OCI-LY7 (cell line): Measurements from ENCODE around the gene KIF16B. TPM values are rescaled to one million over a fixed set of nuclear protein-coding genes. Genes with fewer than 3 reads are reported as not detected.

Experiments
- BruUV-seq: library from RNA; stranded (reverse); fragments of 400-500 nt; replicated peaks from 2 replicates; lab custom pipeline; 2021; lab: Mats Ljungman, UMichigan
- CTCF ChIA-PET: fragments of 300-600 bp; sonication (Branson Sonifier 250); formaldehyde crosslinking; loops from one replicate; lab custom pipeline; 2022; ENCODE audit warnings: antibody characterized with exemption; ENCODE audit not compliant: unreplicated experiment; lab: Charles Lee
- POLR2A ChIA-PET: fragments of 300-600 bp; sonication (Branson Sonifier 250); formaldehyde crosslinking; loops from one replicate; lab custom pipeline; 2022; ENCODE audit warnings: antibody characterized with exemption; lab: Charles Lee
- DNase-seq: peaks from one replicate; pipeline ENCODE4 v3.0.0-alpha.2; 2015; ENCODE audit warnings: low spot score
- H2AFZ ChIP-seq: fragments of 200-600 bp; sonication (generic), shearing (Covaris generic); 2 replicates; pipeline ENCODE4 v1.6.1; 2014; ENCODE audit warnings: mild to moderate bottlenecking, antibody characterized with exemption, low read length, moderate library complexity
- H3K27ac ChIP-seq: fragments of 200-600 bp; sonication (generic); 2 replicates; pipeline ENCODE4 v1.5.1; 2014; ENCODE audit warnings: mixed run types, low read depth, mild to moderate bottlenecking, moderate library complexity, low read length, inconsistent platforms; ENCODE audit not compliant: poor library complexity, severe bottlenecking
- H3K36me3 ChIP-seq: fragments of 200-600 bp; sonication (generic); 2 replicates; pipeline ENCODE4 v1.6.1; 2014; ENCODE audit warnings: mild to moderate bottlenecking, antibody characterized with exemption, low read length, moderate library complexity, mixed read lengths; ENCODE audit not compliant: insufficient read depth
- H3K4me1 ChIP-seq: fragments of 200-600 bp; sonication (generic); 2 replicates; pipeline ENCODE4 v1.5.1; 2014; ENCODE audit warnings: mild to moderate bottlenecking, low read length; ENCODE audit not compliant: insufficient read depth, poor library complexity, severe bottlenecking
- H3K4me2 ChIP-seq: fragments of 200-600 bp; sonication (generic); 2 replicates; pipeline ENCODE4 v1.6.1; 2014; ENCODE audit warnings: mild to moderate bottlenecking, low read length
- H3K4me3 ChIP-seq: fragments of 200-600 bp; sonication (generic); 2 replicates; pipeline ENCODE4 v1.5.1; 2014; ENCODE audit warnings: mild to moderate bottlenecking, low read depth, low read length; ENCODE audit not compliant: poor library complexity, severe bottlenecking
- H3K79me2 ChIP-seq: fragments of 200-600 bp; sonication (generic); 2 replicates; pipeline ENCODE4 v1.6.1; 2016; ENCODE audit warnings: low read depth, mild to moderate bottlenecking, low read length, moderate library complexity, mixed read lengths; ENCODE audit not compliant: insufficient read depth
- H3K9me2 ChIP-seq: fragments of 200-600 bp; sonication (generic); 2 replicates; pipeline ENCODE4 v1.6.1; 2016; ENCODE audit warnings: mild to moderate bottlenecking, low read length, mixed read lengths; ENCODE audit not compliant: insufficient read depth
- H3K9me3 ChIP-seq: fragments of 200-600 bp; sonication (generic); 2 replicates; pipeline ENCODE4 v1.6.1; 2014; ENCODE audit warnings: mild to moderate bottlenecking, mixed run types, low read length, mixed read lengths
- H4K20me1 ChIP-seq: fragments of 200-600 bp; sonication (generic); 2 replicates; pipeline ENCODE4 v1.6.1; 2014; ENCODE audit warnings: mild to moderate bottlenecking, antibody characterized with exemption, low read length, moderate library complexity, mixed read lengths; ENCODE audit not compliant: insufficient read depth
- EZH2phosphoT487 ChIP-seq: fragments of 200-600 bp; sonication (generic); IDR thresholded peaks from 2 replicates; pipeline ENCODE4 v1.6.1; 2018; ENCODE audit warnings: low read depth, borderline replicate concordance, mild to moderate bottlenecking, mixed run types, antibody characterized with exemption, low read length, moderate library complexity, mixed read lengths
- intact Hi-C: fragments of 100-400 bp; cut with micrococcal nuclease; formaldehyde crosslinking; loops from one replicate; pipeline ENCODE4 v1.10.0; 2022; ENCODE audit not compliant: unreplicated experiment
- total RNA-seq, 2 experiments: library from RNA; depleted of rRNA in 1 of 2; stranded (reverse); fragments of >200 nt in 1 of 2; shearing (Covaris generic) in 1 of 2; gene quantifications; 2 replicates each; pipeline ENCODE4 v1.2.3, GENCODE V29; 2014 to 2022
- TF ChIP-seq, protein P1 (sequence below): fragments of 200-600 bp; sonication (generic); conservative IDR thresholded peaks from 2 replicates; pipeline ENCODE4 v1.5.1; 2014; ENCODE audit warnings: mild to moderate bottlenecking, antibody characterized with exemption, low read length, moderate library complexity, mixed read lengths

The KIF16B gene
- total RNA-seq, 2 experiments from 2014 or later = 6.2 to 11.2 TPM

DNA sequence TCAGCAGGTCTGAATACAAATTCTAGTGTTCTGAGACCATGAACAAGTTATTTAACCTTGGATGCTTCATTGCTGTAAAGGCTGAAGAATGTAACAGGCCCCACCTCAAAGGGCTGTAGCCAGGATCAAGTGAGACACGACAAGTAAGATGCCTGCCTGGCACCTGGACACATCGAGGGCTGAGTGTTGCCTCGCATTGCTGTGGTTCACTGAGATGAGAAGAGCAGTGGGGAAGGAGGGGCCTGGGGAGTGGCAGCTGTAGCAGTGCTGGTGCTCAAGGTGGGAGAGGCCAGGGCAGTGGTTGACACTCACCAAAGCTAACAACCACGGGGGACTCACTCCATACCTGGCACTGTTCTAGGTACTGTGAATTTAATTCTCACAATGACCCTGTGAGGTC is 187.8 kb downstream of the KIF16B start:
- no peaks in the 10 kb centered on the region for H4K20me1 ChIP-seq
- H3K9me2 ChIP-seq = no peaks in the 10 kb centered on the region
- DNase-seq = no peak
- H3K27ac ChIP-seq = no peak overlapping the region
- H3K4me3 ChIP-seq = no peak overlapping the region
- no peaks in the 10 kb centered on the region for H3K36me3 ChIP-seq
- H2AFZ ChIP-seq = no peak overlapping the region
- no peak for TF ChIP-seq EZH2phosphoT487
- TF ChIP-seq, protein P1, sequence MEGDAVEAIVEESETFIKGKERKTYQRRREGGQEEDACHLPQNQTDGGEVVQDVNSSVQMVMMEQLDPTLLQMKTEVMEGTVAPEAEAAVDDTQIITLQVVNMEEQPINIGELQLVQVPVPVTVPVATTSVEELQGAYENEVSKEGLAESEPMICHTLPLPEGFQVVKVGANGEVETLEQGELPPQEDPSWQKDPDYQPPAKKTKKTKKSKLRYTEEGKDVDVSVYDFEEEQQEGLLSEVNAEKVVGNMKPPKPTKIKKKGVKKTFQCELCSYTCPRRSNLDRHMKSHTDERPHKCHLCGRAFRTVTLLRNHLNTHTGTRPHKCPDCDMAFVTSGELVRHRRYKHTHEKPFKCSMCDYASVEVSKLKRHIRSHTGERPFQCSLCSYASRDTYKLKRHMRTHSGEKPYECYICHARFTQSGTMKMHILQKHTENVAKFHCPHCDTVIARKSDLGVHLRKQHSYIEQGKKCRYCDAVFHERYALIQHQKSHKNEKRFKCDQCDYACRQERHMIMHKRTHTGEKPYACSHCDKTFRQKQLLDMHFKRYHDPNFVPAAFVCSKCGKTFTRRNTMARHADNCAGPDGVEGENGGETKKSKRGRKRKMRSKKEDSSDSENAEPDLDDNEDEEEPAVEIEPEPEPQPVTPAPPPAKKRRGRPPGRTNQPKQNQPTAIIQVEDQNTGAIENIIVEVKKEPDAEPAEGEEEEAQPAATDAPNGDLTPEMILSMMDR = no peak
- intact Hi-C loops = no loop called here
- no TSS peak for BruUV-seq
- ChIA-PET POLR2A (no interaction called here), CTCF (no interaction called here)
- H3K9me3 ChIP-seq = no peaks in the 10 kb centered on the region
- no peaks in the 10 kb centered on the region for H3K79me2 ChIP-seq
- H3K4me2 ChIP-seq = no peak overlapping the region
- H3K4me1 ChIP-seq = no peaks in the 10 kb centered on the region

- Histone ChIP-seq H3K9me3 (no peaks in the 10 kb centered on the region), H3K27ac (no peak overlapping the region), H3K79me2 (no peaks in the 10 kb centered on the region), H3K4me2 (no peak overlapping the region), H3K9me2 (no peaks in the 10 kb centered on the region), H3K36me3 (no peaks in the 10 kb centered on the region), H3K4me1 (no peaks in the 10 kb centered on the region), H4K20me1 (no peaks in the 10 kb centered on the region), H2AFZ (no peak overlapping the region), H3K4me3 (no peak overlapping the region)
- CTCF ChIA-PET = no interaction called here
- no peak for TF ChIP-seq EZH2phosphoT487
- TF ChIP-seq, protein P1 = no peak
- POLR2A ChIA-PET = no interaction called here
- DNase-seq = no peak
- intact Hi-C loops = no loop called here
- BruUV-seq = no TSS peak
These were observed 191.8 kb downstream of the KIF16B start for GRCh38 chr20:16381444-16381843.

DNA sequence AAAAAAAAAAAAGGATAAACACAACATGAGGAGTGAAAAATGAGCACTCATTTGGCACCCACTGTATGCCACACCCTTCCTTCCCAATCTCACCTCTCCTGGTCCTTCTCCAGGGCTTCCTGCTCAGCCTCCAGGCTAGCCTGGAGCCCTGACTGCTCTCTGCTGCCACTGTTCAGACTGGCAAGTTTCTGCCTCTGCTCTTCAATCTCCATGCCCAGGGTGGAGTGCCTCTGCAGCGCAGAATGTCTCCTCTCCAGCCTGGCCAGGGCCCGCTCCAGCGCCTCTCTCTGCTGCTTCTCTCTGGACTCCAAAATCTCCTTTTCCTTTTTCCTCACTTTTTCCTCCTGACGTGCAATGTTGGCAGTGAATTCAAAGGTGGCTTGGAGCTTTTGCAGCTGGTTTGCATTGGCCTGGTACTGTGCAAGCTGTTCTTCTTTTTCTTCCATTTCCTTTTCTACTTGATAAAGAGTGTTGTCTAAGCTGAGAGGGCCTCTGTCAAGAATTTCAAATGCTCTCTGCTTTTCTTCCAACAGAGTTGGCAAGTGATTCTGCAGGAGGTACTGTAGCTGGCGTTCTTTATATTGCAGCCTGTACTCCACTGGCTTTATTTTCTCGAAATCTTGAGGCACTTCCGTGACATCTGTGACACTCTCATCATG is 194.4 kb downstream of the KIF16B start:
- no peaks in the 10 kb centered on the region for H4K20me1 ChIP-seq
- H3K9me2 ChIP-seq = no peaks in the 10 kb centered on the region
- TF ChIP-seq, protein P1 = no peak
- TF ChIP-seq EZH2phosphoT487 = no peak
- H2AFZ ChIP-seq = no peak overlapping the region
- ChIA-PET POLR2A (interaction anchor here (0.6 to 1.9 kb wide), 3 partner anchors 15 to 552 kb away, joined by 3 to 4 read pairs (median 3); no protein-coding TSS in a partner anchor), CTCF (no interaction called here)
- H3K9me3 ChIP-seq = no peaks in the 10 kb centered on the region
- no peaks in the 10 kb centered on the region for H3K4me1 ChIP-seq
- no TSS peak for BruUV-seq
- DNase-seq = no peak
- H3K79me2 ChIP-seq = no peaks in the 10 kb centered on the region
- H3K4me3 ChIP-seq = no peak overlapping the region
- no peak overlapping the region for H3K27ac ChIP-seq
- no peaks in the 10 kb centered on the region for H3K36me3 ChIP-seq
- H3K4me2 ChIP-seq = no peak overlapping the region
- intact Hi-C loops = no loop called here
